Neutrophil (primary cell): ENCODE data around the gene CEP63.

Source experiments
- H3K27ac ChIP-seq: fragments of 200-600 bp; sonication (generic); 2 replicates; pipeline ENCODE4 v1.5.1; 2016; ENCODE audit warnings: mild to moderate bottlenecking, moderate library complexity
- H3K27me3 ChIP-seq: fragments of 200-600 bp; sonication (generic); 2 replicates; pipeline ENCODE4 v1.6.0; 2016; ENCODE audit warnings: mild to moderate bottlenecking
- H3K36me3 ChIP-seq: fragments of 200-600 bp; sonication (generic); 2 replicates; pipeline ENCODE4 v1.5.1; 2017
- H3K4me1 ChIP-seq, 2 experiments: fragments of 200-600 bp in 1 of 2; sonication (generic) in 1 of 2; 1 replicate in 1 of 2; 2 replicates in 1 of 2; pipeline versions ENCODE4 v1.5.1 to v1.6.1; 2013 to 2016; ENCODE audit warnings: low read depth in 1 of 2, low read length in 1 of 2, mild to moderate bottlenecking in 1 of 2, moderate library complexity in 1 of 2; ENCODE audit not compliant: control insufficient read depth in 1 of 2, insufficient read depth in 1 of 2
- H3K4me3 ChIP-seq, 2 experiments: fragments of 200-600 bp in 1 of 2; sonication (generic) in 1 of 2; 1 replicate in 1 of 2; 2 replicates in 1 of 2; pipeline ENCODE4 v1.5.1; 2013 to 2016; ENCODE audit warnings: low read depth in 1 of 2, low read length in 1 of 2, mild to moderate bottlenecking in 1 of 2, moderate library complexity in 1 of 2
- H3K9me3 ChIP-seq: fragments of 200-600 bp; sonication (generic); 2 replicates; pipeline ENCODE4 v1.5.1; 2016
- TF ChIP-seq, protein P1 (sequence below): fragments of 200-600 bp; sonication (generic); IDR thresholded peaks from 2 replicates; pipeline ENCODE4 v1.5.1; 2016; ENCODE audit warnings: antibody characterized with exemption

The CEP63 gene

DNA sequence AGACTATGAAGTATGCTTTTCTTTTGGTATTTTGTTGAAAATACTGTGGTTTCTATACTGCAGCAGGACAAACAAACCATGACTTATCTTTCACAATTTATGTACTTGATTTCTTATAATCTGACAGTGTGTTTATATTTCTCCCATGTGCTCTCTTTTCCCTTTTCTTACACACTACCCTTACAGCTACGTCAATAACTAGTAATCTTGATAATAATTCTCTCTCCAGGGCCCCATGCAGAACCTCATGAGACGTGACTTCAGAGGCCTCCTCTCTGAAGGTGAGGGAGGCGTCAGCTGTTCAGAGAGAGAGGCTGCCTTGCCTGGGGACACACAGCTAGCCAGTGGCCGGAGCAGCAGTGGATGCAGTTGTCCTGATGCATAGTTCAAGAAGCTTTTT lies 129.1 kb downstream of the CEP63 start:
- H3K27me3 ChIP-seq: no peaks in the 10 kb centered on the region
- TF ChIP-seq, protein P1, sequence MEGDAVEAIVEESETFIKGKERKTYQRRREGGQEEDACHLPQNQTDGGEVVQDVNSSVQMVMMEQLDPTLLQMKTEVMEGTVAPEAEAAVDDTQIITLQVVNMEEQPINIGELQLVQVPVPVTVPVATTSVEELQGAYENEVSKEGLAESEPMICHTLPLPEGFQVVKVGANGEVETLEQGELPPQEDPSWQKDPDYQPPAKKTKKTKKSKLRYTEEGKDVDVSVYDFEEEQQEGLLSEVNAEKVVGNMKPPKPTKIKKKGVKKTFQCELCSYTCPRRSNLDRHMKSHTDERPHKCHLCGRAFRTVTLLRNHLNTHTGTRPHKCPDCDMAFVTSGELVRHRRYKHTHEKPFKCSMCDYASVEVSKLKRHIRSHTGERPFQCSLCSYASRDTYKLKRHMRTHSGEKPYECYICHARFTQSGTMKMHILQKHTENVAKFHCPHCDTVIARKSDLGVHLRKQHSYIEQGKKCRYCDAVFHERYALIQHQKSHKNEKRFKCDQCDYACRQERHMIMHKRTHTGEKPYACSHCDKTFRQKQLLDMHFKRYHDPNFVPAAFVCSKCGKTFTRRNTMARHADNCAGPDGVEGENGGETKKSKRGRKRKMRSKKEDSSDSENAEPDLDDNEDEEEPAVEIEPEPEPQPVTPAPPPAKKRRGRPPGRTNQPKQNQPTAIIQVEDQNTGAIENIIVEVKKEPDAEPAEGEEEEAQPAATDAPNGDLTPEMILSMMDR: no peak
- H3K27ac ChIP-seq: no peak overlapping the region
- no peak overlapping the region for H3K4me3 ChIP-seq
- H3K36me3 ChIP-seq: peaks cover 63% of the 10 kb centered on the region
- peaks cover 6 to 12% of the 10 kb centered on the region in 2 experiments for H3K4me1 ChIP-seq
- no peaks in the 10 kb centered on the region for H3K9me3 ChIP-seq

DNA sequence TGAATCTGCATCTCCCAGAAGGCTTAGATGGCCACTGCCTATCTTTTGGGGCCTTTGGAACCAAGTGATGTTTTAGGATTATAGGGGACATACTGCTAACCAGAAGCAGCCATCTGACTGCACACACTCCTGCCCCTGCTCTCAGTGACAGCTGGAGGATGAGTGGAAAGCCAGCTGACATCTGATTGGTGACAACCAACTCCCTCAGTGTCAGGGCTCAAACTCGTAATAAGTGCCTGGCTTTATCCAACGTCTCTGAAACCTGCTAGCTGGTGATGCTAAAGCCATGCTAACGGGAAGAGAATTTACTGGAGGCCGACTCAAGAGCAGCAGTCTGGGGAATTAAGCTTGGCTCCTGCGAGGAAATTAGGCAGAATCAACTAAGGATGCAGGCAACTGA lies 129.9 kb downstream of the CEP63 start:
- TF ChIP-seq, protein P1: no peak
- Histone ChIP-seq H3K27ac (no peak overlapping the region), H3K27me3 (no peaks in the 10 kb centered on the region), H3K36me3 (peaks cover 63% of the 10 kb centered on the region), H3K9me3 (no peaks in the 10 kb centered on the region), H3K4me3 (no peak overlapping the region), H3K4me1 (peaks cover 6 to 12% of the 10 kb centered on the region in 2 experiments)

DNA sequence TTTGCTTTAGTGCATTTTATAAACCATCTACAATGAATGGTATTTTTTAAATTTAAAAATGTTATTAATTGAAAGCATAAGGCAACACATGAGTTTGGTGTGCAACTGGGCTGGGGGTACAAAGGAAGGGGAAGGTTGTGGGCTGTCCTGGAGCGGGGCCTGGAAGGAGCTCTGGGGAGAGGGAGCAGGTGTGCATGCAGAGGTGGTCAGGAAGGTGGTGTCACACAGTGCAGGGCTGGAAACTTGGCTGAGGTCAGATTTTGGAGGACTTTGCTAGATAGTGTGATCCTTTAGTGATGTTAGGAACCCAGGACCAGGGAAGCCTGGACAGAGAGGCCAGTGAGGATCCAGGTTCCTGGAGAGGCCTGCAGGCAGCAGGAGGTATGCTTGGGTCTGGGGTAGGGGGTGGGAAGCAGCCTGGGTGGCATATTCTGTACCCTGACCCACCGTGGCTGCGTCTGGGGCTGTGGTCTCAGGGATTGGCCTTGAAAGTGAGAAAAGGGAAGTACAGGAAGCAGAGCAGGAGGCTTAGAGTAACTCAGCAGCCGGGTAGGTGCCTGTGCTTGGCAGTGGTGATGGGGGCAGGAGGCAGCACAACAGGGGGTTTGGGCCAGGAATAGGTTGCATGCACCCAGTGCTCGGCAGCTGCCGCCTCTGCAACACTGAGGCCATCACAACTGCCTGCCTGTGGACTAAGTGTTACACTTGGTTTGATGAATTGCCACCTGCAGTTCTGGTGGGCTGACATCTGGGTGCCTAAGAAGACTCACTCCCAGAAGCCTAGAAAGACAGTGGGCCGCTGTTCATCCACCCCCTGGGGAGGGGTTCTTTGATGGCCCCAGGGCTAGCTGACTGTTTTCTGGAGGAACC lies 132.0 kb downstream of the CEP63 start:
- Histone ChIP-seq H3K4me1 (no peaks in the 10 kb centered on the region), H3K27ac (no peak overlapping the region), H3K27me3 (no peaks in the 10 kb centered on the region), H3K36me3 (peaks cover 64% of the 10 kb centered on the region), H3K4me3 (no peak overlapping the region), H3K9me3 (no peaks in the 10 kb centered on the region)
- TF ChIP-seq, protein P1: no peak

DNA sequence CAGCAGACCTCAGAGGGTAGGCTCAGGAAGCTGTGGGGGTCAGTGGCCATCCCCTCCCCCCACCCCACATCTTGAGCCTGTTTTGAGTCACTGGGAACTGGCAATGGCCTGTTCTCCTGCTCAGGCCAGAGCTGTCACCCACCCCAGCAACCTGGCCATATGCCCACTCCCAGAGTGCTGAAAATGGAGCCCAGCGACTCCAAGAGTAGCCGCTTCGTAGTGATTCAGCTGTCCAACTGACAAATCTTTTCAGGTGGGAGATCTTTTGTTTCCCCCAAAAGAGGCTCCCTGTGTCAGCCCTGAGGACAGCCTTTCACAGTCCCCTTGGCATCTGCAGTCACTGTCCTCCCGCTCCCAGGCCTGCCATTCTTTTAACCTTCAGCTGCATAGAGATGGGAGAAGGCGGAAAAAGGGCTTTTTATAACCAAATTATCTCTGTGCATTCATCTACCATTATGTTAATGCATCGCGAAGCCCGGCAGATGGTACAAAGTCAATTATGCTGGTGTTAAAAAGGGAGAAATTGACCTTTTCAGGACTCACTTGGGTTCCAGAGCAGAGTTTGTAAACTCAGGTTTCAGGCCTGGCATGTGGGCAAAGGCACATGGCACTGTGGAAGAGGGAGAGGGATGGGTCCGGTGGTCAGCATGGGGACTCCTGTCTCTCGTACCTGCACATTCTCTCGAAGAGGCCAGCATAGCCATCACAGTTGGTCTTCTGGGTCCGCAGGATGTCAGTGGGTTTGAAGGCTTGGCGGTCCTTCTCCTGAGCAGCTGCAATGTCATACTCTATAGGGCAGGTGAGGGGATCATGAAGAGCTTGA lies 132.8 kb downstream of the CEP63 start:
- TF ChIP-seq, protein P1: no peak
- peaks cover 70% of the 10 kb centered on the region for H3K36me3 ChIP-seq
- no peaks in the 10 kb centered on the region for H3K27me3 ChIP-seq
- no peak overlapping the region for H3K27ac ChIP-seq
- no peak overlapping the region for H3K4me3 ChIP-seq
- no peaks in the 10 kb centered on the region for H3K4me1 ChIP-seq
- H3K9me3 ChIP-seq: no peaks in the 10 kb centered on the region

DNA sequence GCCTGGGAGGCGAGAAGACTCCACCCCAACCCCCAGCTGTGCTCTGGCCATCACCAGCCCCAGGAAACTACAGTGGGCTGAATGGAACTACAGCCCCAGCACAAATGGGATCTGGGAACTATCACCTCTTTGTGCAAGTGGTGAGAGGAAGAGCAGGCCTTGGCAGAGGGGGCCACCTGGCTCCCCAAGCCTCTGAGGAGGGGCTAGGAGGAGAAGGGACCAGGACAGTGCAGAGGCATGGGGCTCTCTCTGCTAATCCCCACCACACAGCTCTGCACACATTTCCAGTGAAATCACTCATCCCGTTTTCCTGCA lies 133.4 kb downstream of the CEP63 start:
- Histone ChIP-seq H3K4me3 (no peak overlapping the region), H3K4me1 (no peaks in the 10 kb centered on the region), H3K27me3 (no peaks in the 10 kb centered on the region), H3K36me3 (peaks cover 74% of the 10 kb centered on the region), H3K9me3 (no peaks in the 10 kb centered on the region), H3K27ac (no peak overlapping the region)
- TF ChIP-seq, protein P1: no peak
